ENCODE results near the gene EZR.
A peak's percentile ranks its signal among the peaks of the same experiment; 100 is the strongest.
"Not testable (repeated sequence)": the region's sequence is repeated elsewhere in the genome, so short reads cannot be mapped to it uniquely, and the experiment has no call there.

Gene EZR

DNA sequence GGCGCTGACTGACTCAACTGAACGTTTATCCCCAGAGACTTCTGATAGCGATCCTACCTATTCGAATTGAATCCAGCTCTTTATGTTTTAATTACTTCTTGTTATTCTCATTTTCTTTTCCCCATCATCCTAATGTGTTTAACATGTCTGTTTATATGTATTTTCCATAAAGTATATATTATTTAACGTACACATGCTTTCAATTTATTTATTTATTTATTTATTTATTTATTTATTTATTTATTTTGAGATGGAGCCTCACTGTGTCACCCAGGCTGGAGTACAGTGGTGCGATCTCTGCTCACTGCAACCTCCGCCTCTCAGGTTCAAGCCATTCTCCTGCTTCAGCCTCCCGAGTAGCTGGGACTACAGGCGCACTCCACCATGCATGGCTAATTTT lies 13.6 kb upstream of the EZR start:
- DNase-seq (ENCODE audit: low spot score in 2 of 2); H3K36me3 Mint-ChIP-seq; H3K27ac Mint-ChIP-seq; H3K4me3 Mint-ChIP-seq; H3K9me3 Mint-ChIP-seq; H3K4me1 Mint-ChIP-seq; ATAC-seq: not testable (repeated sequence)

DNA sequence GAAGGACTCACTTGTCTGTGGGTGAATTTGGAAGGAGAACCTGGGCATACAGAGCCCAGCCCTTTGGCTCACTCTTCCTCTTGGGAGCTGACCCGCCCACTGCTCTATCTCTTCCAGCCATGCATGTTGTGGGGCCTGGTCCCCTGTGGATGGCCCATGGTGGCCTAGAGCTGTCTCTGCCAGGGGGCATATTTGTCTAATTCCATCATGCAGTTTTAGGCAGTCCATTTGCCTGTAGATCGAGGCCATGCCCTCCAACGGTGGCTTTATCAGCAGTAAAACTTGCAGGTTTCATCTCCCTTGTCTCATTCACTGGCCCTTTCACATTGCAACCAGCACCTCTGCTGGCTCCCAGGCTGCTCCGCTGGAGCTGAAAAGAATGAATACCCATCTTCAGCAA lies 12.9 kb upstream of the EZR start:
- Mint-ChIP-seq H3K9me3 (no peaks in the 10 kb centered on the region), H3K4me1 (no peaks in the 10 kb centered on the region), H3K36me3 (no peaks in the 10 kb centered on the region), H3K4me3 (no peak overlapping the region), H3K27ac (no peak overlapping the region)
- ATAC-seq (no peak), DNase-seq (ENCODE audit: low spot score in 2 of 2) (no peak)

DNA sequence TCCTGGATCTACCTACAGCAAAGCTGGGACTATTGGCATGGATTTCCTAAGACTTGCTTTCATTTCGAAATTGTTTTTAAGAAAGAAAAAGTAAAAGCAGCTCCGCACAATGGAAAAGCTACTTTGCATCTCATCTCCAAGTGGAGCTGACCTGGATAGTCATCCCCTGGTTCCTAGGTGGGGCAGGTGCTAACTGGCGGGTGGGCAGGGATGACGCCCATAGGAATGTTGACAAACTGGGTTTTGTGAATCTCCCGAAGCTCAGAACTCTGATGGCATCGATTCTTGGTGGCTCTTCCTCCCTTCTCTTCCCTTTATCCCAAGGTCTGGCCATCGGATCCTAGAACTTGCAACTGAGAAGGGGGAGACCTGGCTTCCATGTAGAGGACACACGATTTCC lies 12.4 kb upstream of the EZR start:
- H3K27ac Mint-ChIP-seq: peak overlapping the region; percentile 48
- H3K36me3 Mint-ChIP-seq: no peaks in the 10 kb centered on the region
- no peak overlapping the region for H3K4me3 Mint-ChIP-seq
- no peaks in the 10 kb centered on the region for H3K9me3 Mint-ChIP-seq
- H3K4me1 Mint-ChIP-seq: peaks cover 3% of the 10 kb centered on the region
- no peak for DNase-seq (ENCODE audit: low spot score in 2 of 2)
- ATAC-seq: no peak

DNA sequence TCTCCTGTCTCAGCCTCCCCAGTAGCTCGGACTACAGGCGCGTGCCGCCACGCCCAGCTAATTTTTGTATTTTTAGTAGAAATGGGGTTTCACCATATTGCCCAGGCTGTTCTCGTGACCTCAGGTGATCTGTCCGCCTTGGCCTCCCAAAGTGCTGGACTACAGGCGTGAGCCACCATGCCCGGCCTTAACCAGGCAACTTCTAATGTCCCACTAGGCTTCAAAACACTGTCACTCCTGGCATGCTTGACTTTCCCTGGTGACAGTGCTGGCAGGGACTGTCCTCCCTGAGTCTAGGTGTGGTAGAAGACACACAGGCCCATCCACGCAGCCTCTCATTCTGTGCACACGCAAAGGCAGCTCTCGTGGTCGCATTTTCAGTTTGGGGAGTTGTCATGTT lies 11.6 kb upstream of the EZR start:
- no peak for DNase-seq (ENCODE audit: low spot score in 2 of 2)
- no peaks in the 10 kb centered on the region for H3K36me3 Mint-ChIP-seq
- H3K9me3 Mint-ChIP-seq: no peaks in the 10 kb centered on the region
- H3K27ac Mint-ChIP-seq: no peak overlapping the region
- H3K4me3 Mint-ChIP-seq: no peak overlapping the region
- H3K4me1 Mint-ChIP-seq: peaks cover 12% of the 10 kb centered on the region
- no peak for ATAC-seq

DNA sequence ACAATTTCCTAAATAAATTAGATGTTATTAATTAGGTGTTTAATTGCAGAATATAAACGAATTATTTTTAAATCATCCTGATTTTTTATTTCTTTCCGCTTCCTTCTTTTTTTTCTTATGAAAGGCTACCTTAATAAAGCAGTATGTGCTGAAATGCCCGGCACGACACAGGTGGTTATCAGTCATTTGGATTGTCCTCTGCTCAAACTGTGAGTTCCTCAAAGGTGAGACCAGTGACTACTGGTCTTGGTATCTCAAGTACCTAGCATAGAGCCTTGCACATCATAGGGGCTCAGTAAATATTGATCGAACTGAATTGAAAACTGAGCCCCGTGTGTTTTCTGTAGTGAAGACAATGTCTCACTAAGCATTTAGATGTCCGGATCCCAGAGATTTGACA lies 9.6 kb upstream of the EZR start:
- Mint-ChIP-seq H3K36me3 (no peaks in the 10 kb centered on the region), H3K27ac (no peak overlapping the region), H3K9me3 (no peaks in the 10 kb centered on the region), H3K4me3 (no peak overlapping the region), H3K4me1 (peaks cover 14% of the 10 kb centered on the region)
- ATAC-seq (no peak), DNase-seq (ENCODE audit: low spot score in 2 of 2) (no peak)

DNA sequence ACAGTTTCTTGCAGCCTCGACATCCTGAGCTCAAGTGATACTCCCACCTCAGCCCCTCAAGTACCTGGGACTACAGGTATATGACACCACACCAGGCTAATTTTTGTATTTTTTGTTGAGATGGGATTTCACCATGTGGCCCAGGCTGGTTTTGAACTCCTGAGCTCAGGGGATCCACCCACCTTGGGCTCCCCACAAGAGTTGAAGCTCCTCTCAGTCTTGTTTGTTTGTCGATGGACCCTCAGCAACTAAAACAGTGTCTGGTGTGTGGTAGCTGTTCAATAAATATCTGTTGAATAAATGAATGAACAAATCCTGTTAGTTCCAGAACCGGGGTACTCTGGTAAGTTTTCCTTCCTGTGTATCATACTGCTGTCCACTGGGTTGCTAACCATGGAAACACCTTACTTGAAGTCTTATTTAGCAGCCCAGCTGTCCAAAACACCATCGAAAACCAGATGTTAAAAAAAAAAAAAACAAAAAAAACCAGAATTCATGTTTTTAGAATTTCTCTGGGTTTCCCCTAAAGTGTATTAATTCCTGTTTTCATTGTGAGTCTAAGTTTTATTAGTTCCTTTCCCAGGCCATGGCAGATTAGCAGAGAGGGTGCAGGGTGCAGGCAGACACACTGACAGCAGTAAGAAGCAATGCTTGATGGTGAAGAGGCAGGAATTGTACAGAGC lies 7.8 kb upstream of the EZR start:
- H3K36me3 Mint-ChIP-seq: no peaks in the 10 kb centered on the region
- DNase-seq (ENCODE audit: low spot score in 2 of 2) (no peak), ATAC-seq (no peak)
- no peak overlapping the region for H3K4me3 Mint-ChIP-seq
- H3K4me1 Mint-ChIP-seq: peaks cover 25% of the 10 kb centered on the region
- H3K27ac Mint-ChIP-seq: no peak overlapping the region
- H3K9me3 Mint-ChIP-seq: no peaks in the 10 kb centered on the region

DNA sequence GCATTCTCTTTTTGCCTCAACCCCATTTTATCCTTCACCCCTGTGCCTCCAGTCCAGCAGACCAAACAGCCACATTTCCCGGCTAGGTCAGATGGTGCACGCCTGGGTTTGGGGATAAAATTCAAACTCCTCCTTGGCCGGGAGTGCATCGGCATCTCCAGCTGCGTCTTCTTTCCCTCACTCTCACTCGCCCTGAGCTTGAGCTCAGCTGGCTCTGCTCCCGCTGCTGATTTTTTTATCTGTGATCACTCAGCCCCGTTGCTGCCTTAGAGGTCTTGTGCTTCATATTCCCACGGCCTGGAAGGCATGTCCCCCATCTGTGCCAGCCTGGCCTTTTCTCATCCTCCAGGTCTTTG lies 6.8 kb upstream of the EZR start:
- DNase-seq (ENCODE audit: low spot score in 2 of 2) (no peak), ATAC-seq (no peak)
- no peak overlapping the region for H3K4me3 Mint-ChIP-seq
- H3K36me3 Mint-ChIP-seq: no peaks in the 10 kb centered on the region
- H3K4me1 Mint-ChIP-seq: peaks cover 25% of the 10 kb centered on the region
- peak overlapping the region; percentile 70 for H3K27ac Mint-ChIP-seq
- H3K9me3 Mint-ChIP-seq: no peaks in the 10 kb centered on the region

DNA sequence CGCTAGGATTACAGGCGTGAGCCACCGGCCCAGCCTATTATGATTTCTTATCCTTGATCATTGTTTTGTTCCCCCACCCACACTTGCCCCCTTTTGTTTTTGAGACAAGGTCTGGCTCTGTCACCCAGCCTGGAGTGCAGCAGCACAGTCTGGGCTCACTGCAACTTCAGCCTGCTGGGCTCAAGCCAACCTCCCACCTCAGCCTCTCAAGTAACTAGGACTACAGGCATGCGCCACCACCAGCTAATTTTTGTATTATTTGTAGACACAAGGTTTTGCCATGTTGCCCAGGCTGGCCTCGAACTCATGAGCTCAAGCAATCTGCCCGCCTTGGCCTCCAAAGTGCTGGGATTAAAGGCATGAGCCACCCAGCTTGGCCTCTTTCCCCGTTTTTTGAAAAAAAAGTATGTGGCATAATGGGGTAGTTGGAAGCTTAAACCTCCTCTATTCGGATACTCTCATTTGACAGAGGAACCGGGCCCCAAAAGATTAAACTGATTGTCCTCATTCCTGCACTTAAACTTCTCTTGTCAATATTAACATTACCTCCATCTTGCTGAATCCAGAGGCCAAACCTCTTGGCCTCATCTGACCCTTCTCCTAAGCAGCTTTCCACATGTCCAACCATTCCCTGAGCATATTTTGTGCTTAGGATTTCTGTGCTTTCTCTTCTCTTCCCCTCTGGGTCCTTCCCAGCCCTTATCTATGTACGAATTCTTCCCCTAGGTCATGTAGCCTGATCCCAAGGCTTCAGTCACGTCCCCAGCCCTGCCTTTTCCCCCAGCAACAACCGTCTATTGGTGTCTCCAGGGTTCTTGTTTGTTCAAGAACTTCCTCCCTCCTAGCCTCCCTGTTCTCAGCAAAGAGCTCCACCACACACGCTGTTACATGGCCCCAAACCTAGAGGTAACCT lies 6.1 kb upstream of the EZR start:
- no peaks in the 10 kb centered on the region for H3K9me3 Mint-ChIP-seq
- no peak overlapping the region for H3K4me3 Mint-ChIP-seq
- no peak for DNase-seq (ENCODE audit: low spot score in 2 of 2)
- H3K36me3 Mint-ChIP-seq: peaks cover under 1% of the 10 kb centered on the region
- H3K4me1 Mint-ChIP-seq: peaks cover 25% of the 10 kb centered on the region
- no peak for ATAC-seq
- no peak overlapping the region for H3K27ac Mint-ChIP-seq

DNA sequence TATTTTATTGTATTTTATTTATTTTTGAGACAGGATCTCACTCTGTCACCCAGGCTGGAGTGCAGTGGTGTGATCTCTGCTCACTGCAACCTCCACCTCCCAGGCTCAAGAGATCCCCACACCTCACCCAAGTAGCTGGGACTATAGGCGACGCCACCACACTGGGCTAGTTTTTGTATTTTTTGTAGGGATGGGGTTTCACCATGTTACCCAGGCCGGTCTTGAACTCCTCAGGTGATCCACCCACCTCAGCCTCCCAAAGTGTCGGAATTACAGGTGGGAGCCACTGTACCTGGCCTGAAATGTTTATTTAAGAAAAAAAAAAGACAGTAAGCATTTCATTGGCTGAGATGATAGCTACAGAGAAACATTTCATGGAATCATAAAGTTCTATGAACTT lies 4.4 kb upstream of the EZR start:
- not testable (repeated sequence) for H3K27ac Mint-ChIP-seq; H3K4me3 Mint-ChIP-seq; H3K36me3 Mint-ChIP-seq; H3K9me3 Mint-ChIP-seq; ATAC-seq; DNase-seq (ENCODE audit: low spot score in 2 of 2)
- H3K4me1 Mint-ChIP-seq: peaks cover 30% of the 10 kb centered on the region

DNA sequence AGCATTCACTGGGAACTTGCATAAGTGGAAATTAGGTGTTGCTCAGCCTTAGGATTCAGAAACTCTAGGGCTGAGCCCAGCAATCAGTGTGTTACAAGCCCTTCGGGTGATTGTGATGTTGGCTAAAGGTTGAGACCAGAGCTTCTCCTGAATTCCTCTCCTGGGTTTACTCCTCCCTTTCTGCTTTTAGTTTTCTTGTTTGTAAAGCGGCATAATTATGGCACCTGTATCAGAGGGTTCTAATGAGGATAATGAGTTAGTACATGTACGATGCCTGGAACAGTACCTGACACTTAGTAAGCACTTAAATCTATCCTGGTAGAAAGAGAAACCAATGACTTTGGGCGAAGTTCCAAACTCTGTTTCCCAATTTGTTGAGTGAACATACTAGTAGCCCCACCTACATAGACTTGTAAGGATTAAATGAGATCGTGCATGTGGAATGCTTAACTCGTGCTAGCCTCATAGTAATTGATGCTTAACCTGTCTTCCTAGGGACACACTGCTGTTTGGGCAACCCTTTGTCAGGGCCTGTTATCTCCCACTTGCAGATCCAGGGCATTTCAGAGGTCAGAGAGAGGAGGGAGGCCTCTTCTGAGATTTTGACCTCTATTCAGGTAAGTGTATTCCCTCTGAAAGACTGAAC lies 932 bp upstream of the EZR start:
- DNase-seq (ENCODE audit: low spot score in 2 of 2): no peak

DNA sequence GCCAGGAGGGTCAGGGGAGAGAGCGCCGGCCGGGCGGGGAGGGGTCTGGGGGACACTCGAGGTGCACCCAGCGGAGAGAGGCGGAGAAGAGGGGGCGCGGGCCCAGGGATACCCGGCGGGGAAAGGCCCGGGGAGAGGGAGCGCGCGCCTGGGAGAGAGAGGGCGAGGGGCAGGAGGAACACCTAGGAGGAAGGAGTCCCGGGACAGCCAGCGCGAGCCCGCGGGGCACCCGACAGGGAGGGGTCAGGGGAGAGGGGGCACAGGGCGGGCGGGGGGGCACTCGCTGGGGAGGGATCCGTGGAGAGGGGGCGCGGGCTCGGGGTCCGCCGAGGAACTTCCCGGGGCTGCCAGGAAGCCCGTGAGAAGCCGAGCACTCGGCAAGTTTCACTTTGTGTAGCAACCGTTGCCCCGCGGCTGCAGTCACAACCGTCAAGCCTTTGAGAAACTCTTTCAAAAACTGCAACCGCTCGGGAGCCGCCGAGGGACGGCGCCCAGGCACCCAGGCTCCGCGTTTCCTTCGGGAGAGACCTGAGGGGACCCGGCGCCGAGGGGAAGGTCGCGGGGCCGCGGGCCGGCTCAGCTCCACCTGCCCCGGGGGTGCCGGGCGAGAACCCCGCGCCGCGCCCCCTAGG lies 471 bp downstream of the EZR start:
- no peaks in the 10 kb centered on the region for H3K9me3 Mint-ChIP-seq
- peaks cover 59% of the 10 kb centered on the region for H3K36me3 Mint-ChIP-seq
- peaks cover 55% of the 10 kb centered on the region for H3K4me1 Mint-ChIP-seq
- DNase-seq (ENCODE audit: low spot score in 2 of 2) (peak; percentile 54 to 88), ATAC-seq (peak; percentile 69)
- peak overlapping the region; percentile 96 for H3K27ac Mint-ChIP-seq
- peak overlapping the region; percentile 93 for H3K4me3 Mint-ChIP-seq

More for the DNA sequence above, 932 bp upstream of the EZR start:
- Mint-ChIP-seq H3K27ac (peak overlapping the region; percentile 63), H3K4me1 (peaks cover 41% of the 10 kb centered on the region), H3K36me3 (peaks cover 45% of the 10 kb centered on the region), H3K9me3 (no peaks in the 10 kb centered on the region), H3K4me3 (peak overlapping the region; percentile 93)
- ATAC-seq: no peak

DNA sequence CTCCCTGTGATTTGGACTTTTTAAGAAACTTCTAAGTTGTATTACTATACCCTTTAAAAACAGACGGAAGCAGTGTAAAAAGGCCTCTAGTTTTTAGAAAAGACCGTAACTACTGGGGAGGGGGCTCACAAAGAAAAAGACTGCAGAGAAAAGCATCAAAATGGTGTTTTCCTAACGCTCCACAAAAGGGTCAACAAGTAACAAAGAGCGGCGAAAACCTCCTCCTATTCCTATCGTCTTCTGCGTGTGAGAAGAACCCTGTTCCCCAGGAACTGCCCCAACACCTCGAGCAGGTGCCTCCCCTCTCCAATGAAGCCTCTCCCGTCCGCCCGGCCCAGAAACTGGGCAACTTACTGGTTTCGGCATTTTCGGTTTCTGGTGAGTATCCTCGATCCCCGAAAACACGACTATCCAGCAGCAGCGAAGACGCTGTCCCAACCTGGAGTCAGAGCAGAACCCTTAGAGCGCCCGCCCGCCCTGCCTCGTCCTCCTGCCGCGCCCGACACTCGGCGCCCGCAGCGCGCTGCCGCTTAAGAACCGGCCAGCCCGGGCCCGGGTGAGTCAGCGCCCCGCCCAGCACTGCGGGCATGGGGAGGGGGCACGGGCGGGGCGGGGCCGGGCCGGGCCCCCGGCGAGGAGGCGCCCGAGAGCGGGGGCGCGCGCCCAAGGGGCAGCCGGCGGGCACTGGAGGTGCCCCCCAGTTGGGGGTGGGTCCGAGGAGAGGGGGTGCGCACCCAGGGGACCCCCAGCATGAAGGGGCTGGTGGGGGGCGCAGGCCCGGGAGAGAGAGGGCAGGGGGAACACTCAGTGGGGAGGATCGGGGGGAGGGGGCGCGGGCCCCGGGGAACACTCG lies 1.2 kb downstream of the EZR start:
- Mint-ChIP-seq H3K36me3 (peaks cover 66% of the 10 kb centered on the region), H3K4me3 (peak overlapping the region; percentile 93), H3K9me3 (no peaks in the 10 kb centered on the region), H3K4me1 (peaks cover 58% of the 10 kb centered on the region), H3K27ac (peak overlapping the region; percentile 96)
- ATAC-seq (peak; percentile 78), DNase-seq (ENCODE audit: low spot score in 2 of 2) (peak; percentile 73 to 88)

DNA sequence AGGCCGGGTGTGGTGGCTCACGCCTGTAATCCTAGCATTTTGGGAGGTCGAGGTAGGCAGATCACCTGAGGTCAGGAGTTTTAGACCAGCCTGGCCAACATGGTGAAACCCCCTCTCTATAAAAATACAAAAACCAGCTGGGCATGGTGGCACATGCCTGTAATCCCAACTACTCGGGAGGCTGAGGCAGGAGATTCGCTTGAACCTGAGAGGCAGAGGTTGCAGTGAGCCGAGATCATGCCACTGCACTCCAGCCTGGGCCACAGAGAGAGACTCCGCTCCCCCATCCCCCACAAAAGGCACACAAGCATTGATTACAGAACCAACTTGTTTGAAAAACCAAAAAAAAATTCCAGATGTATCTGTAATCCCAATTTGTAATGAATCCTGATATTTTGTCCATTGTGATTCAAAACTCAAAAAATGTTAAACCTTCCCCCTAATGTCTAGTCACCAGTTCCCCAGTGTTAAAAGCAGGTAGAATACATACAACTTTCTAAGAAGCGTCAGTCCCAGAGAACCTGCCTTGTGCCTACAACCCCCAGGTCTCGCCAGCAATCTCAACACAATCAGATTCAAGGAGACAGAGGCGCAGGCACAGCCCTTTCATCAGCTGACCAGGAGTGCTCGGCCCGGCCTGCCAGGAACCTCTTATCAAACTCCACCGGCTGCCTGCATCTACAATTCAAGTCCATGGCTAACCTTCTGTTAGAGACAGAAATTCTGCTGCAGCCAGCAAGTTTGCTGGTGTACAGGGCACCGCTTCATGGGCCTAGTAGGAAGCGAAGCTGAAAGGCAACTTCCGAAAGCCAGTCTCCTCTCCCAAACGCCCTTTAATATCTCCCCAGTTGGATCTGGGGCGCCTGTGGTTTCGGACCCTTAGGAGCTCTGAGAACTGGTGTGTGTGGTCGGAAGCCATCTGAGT lies 2.1 kb downstream of the EZR start:
- DNase-seq (ENCODE audit: low spot score in 2 of 2) (peak in 1 of 2 donors; percentile 68), ATAC-seq (no peak)
- no peaks in the 10 kb centered on the region for H3K9me3 Mint-ChIP-seq
- peaks cover 75% of the 10 kb centered on the region for H3K36me3 Mint-ChIP-seq
- H3K4me1 Mint-ChIP-seq: peaks cover 57% of the 10 kb centered on the region
- peak overlapping the region; percentile 93 for H3K4me3 Mint-ChIP-seq
- H3K27ac Mint-ChIP-seq: peak overlapping the region; percentile 96

DNA sequence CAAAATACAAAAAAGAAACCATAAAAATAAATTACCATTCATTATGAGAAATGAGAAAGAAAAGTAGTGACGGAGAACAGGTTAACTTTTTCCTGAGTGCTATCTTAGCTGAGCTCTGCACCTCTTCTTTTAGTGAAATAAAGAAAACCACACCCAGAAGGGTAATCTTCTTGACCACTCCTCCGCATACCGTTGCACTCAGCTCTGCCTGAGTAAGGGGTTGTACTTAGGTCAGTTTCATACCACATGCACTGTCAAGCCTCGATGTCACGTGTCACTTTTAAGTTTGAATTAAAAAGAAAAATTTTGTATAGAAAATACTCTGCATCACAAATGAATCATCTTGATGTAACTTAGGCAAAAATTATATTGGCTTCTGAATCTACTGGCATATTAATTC lies 2.8 kb downstream of the EZR start:
- peak overlapping the region; percentile 93 for H3K4me3 Mint-ChIP-seq
- DNase-seq (ENCODE audit: low spot score in 2 of 2) (no peak), ATAC-seq (no peak)
- H3K27ac Mint-ChIP-seq: peak overlapping the region; percentile 96
- no peaks in the 10 kb centered on the region for H3K9me3 Mint-ChIP-seq
- peaks cover 83% of the 10 kb centered on the region for H3K36me3 Mint-ChIP-seq
- H3K4me1 Mint-ChIP-seq: peaks cover 63% of the 10 kb centered on the region

Measured in stimulated activated effector memory CD8-positive, alpha-beta T cell treated with anti-CD3 and anti-CD28 coated beads, Interleukin-12 subunit alpha, Interleukin-12 subunit beta, amount 100 ng/mL, for 72 hours (primary cell).